NCI-H526 treated with DMSO at 0.1 percent for 48 hours (cell line): Measurements from ENCODE around the gene ANKDD1A.

ENCODE experiments used
- DNase-seq: peaks from one replicate; lab custom pipeline; 2025; lab: John Stamatoyannopoulos, UW

The ANKDD1A gene

DNA sequence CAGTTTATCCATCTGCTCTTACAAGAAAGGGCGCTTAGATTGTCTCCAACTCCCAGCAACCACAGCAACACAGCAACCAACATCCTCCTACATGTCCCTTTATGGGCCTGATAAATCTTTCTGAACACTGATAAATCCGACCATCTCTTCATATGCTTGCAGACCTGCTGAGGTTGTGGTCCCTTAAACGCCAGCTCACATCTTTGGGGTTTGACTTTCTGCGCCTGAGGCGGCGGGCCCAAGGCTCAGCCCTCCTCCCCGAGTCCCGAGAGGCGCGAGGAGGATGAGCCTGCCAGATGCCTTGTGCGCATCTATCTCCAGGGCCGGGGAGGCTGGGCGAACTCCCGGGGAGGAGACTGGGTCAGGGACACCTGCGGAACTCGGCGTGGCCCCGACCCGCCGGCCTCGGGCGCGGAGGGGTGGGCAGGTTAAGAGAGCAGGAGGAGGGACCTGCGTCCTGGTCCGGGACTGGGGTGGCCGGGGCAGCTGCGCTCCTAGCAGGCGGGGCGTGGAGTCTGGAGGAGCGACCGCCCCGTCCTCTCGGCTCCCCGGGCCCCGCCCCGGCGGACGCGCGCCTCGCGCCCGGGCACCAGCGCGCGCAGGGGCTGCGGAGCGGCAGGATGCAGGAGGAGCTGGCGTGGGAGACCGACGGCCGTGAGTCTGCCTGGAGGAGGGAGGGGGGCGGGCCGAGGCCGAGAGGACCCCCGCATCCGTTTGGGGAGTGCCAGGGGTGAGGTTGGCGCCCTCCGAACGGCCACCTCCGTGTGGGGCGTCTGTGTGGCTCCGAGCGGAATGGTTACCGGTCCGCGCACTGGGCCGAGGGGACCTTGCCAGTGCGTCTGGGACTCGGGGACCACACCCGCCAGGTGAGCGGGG lies at the start of gene ANKDD1A:
Gene ANKDD1A (plus strand): TSS at position 592 of the 876 bp plus-strand sequence. CDS start 29 bp downstream, at position 621.
- DNase-seq: peak; percentile 53

DNA sequence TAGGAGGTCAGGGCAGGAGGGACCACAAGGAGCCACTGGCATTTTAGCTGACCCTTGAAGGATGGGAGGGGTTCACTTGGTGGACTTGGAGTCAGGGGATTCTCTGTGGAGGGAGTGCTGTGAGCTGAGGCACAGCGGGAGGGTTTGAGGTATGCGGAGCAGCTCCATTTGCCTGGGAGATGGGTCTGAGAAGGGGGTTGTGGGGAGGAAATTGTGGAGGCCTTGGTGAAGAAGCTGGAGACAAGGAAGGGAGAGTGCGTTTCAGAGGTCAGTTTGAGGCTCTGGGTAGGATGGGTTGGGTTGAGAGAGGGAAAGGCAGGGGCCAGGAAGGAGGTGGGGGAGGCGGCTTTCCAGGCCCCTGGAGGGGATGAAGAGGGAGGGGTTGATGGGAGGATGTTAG lies 49.7 kb upstream of the ANKDD1A start:
- no peak for DNase-seq

DNA sequence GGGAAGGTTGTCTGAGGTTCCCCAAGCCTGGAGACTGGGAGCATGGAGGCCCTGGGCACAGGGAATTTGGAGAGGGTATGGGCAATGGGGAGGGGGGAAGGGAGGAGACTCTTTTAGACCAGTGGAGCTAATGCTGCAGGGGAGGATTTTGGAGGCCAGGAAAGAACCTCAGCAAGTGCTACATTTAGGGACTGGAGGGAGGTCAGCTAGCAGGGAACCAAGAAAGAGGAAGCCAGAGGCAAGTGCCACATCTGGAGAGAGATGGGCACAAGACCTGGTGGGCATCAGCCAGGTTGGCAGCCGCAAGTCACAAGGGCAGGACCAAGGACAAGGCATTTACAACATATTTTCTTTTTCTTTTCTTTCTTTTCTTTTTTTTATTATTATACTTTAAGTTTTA lies 49.3 kb upstream of the ANKDD1A start:
- DNase-seq: no peak

DNA sequence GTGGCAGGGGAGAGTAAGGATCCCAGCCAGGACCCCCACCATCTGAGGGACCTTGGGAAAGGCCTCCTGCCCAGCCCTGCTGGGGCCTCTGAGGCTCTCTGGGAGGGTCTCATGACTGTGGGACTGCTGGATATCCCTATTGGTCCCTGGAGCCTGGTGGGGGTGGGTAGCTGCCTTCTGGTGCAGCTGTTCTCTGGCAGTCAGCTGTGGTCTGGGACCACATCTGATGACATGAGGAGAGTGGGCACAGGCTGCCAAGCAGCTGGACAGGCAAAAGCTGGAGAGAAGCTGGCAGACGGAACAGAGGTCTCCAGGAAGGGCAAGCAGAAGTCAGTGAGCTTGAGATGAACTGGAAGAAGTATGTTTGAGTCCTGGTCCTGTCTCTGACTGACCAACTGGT lies 47.6 kb upstream of the ANKDD1A start:
- no peak for DNase-seq

DNA sequence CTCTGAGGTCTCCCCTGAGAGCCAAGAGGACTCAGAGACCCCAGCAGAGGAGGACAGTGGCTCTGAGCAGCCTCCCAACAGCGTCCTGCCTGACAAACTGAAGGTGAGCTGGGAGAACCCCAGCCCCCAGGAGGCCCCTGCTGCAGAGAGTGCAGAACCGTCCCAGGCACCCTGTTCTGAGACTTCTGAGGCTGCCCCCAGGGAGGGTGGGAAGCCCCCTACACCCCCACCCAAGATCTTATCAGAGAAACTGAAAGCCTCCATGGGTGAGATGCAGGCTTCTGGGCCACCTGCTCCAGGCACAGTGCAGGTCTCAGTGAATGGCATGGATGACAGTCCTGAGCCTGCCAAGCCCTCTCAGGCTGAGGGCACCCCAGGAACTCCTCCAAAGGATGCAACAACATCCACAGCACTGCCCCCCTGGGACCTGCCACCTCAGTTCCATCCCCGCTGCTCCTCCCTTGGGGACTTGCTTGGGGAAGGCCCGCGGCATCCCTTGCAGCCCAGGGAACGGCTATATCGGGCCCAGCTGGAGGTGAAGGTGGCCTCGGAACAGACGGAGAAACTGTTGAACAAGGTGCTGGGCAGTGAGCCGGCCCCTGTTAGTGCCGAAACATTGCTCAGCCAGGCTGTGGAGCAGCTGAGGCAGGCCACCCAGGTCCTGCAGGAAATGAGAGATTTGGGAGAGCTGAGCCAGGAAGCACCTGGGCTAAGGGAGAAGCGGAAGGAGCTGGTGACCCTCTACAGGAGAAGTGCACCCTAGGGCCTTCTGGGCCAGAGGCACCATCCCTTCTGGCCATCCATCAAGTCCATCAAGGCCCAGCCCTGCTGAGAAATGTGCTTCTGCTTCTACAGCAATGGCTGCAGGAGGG lies 46.3 kb upstream of the ANKDD1A start:
- DNase-seq: no peak

DNA sequence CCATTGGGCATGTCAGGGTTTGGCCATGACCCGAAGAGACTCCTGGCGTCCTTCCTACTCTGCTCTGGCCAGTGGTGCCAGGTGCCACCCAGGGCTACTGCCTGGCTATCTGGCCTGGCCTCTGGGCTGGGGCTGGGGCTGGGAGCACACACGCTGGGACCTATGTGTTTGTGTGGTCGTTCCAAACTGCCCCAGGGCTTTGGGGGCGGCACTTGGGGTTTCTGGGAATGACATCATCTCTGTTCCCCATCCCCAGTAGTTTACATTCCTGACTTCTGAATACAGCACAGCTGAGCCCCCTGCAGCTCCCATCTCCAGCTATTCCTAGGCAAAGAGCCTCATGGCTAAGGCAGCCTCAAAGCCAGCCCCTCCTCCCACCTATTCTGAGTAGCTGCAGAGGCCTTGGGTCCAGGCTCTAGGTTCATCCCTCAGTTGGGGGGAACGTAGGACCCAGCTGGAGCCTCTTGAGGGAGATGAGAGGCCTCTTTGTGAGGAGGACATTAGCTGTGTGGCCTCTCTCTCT lies 45.6 kb upstream of the ANKDD1A start:
- DNase-seq: no peak

DNA sequence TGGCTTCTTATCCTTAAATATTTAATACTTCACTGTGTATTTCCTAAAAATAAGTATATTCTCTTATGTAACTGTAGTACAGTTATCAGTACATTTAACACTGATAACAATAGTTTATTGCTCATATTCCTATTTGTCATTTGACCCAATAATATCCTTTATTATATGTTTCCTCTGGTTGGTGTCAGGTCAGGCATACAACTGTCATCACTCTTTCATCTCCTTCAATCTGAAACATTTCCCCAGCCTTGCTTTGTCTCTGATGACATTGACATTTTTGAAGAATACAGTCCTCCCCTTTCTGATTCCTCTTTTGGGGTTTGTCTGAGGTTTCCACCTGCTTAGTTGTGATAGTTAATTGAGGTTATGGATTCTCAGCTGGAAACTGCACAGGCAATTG lies 42.2 kb upstream of the ANKDD1A start:
- no peak for DNase-seq

DNA sequence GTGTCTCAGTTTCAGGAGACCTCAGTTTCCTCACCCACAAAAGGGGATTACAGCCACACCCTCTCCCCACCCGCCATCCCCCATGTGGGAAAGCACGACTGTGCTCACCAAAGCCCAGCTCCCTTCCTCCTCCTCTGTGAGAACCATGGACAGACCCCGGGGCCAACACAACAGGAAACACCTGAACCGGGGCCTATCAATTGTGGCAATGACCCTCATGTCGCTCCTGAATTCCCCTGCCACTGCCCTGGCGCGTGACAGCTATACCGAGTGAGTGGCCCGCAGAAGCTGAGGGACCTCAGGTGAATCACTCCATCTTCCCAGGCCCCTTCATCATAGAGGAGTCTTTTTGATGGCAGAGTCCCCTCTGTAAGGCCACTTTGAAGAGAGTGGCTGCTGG lies 41.3 kb upstream of the ANKDD1A start:
- DNase-seq: no peak

DNA sequence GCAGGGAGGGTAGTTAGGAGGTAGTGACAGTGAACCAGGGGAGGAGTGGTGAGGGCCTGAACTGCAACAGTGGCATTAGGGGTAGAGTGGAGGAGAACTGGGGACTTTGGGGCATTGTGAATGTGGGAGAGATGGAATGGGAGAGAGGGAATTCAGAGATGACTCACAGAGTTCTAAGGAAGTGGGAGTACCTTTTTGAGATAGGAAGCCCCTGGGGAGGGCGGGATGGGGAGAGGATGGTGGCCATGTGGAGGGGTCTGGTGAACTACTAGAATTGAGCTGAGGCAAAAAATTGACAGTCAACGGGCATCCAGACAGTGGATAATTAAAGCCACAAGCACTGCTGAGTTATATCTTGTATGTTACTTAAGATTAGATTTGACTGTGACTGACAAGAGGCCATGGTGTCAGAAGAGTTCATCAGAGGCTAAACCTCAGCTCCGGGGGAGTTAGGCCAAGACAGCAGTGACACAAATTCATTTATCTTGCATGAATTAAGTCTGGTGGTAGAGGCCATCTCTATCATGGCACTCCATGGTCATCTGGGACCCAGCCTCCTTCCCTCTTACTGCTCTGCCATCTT lies 36.0 kb upstream of the ANKDD1A start:
- no peak for DNase-seq

DNA sequence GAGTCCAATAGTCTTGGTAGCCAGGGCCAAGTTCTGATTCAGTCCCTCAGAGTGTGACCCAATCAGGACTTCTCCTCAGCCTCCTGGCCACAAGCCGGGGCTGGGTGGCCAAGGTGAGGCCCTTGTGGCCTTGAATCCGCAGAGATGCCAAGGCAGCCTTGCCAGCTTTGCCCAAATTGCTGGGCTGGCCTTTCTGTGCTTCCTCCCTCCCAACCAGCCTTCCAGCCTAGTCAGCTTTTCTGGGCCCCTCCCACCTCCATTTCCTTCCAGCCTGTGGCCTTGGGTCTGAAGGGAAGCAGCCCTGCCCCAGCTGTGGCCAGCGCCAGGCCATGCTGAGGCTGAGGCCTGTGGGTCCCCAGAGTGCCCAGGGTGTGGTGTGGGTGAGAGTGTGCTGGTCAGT lies 34.3 kb upstream of the ANKDD1A start:
- no peak for DNase-seq

DNA sequence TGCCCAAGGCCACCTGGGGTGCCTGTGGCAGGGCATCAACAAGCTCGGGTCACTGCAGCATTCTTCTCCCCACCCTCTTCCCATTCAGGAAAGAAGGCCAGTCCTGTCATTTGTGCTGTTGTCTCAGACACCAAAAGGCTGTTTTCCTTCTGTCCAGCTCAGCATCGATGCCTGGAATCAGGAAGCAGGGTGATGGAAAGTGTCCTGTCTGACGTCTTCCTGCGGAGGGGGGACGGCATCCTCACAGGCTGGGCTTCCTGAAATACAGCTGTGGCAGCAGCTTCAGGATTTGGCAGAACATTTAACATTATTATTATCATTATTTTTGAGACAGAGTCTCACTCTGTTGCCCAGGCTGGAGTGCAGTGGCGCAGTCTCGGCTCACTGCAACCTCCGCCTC lies 33.0 kb upstream of the ANKDD1A start:
- no peak for DNase-seq

DNA sequence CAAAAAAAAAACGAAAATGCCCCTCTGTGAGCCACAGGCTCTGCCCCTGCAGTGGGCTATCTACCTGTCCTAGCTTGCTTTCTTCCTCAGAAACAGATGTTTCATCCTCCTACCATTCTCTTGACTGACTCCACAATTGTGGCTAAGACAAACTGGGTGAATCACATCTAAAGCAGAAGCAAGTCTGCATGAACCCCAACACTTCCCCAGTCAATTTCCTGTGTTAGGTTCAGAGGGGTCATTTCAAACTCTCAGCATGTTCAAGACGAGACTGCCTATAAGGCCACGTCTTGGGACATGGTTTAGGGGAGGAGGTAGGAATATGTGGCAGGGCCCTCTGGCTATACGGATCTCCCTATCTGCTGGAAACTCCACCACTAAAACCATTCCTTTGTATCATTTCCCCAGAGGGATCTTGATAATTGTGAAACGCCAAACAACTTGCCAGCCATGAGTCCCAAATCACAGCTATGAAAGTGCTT lies 28.6 kb upstream of the ANKDD1A start:
- no peak for DNase-seq

DNA sequence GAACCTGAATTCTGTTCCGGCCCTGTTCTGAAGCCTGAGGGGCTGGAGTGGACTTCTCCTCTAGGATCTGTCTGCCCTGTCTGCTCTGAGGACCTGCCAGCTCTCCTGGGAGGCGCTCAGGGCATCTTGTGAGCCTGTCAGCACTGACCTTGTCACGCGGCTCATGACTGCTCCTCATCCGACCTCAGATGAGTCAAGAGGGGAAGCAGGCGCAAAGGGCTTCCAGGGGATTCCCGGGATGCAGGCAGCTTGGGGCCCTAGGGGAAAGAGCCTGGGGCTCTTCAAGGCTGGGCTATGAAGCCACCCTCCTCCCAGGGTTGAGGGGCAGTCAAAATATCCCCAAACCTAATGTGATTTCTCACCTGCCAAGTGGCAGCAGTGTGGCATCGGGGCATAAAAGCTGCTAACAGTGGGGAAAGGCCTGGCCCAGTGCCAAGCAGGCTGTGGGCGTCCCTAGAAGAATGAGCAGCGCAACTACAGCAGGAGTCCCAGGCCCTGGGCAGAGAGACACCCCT lies 27.6 kb upstream of the ANKDD1A start:
- DNase-seq: no peak

DNA sequence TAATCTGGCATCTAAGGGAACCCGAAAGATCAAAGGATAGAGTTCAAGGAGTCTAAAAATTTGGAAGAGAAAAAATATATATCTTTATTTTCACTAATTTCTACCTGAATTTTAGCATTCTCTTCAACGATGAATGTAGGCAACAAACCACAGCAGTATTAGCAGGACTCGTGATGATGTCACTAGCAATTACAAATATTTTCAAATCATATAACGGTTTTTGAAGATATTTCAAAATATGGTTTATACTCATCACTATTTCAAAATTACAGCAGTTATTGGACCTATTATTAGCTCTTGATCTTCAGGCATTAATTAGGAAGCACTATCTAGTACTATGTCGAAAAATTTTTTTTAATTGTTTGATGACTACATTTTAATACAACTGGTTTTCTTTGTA lies 27.0 kb upstream of the ANKDD1A start:
- DNase-seq: no peak

DNA sequence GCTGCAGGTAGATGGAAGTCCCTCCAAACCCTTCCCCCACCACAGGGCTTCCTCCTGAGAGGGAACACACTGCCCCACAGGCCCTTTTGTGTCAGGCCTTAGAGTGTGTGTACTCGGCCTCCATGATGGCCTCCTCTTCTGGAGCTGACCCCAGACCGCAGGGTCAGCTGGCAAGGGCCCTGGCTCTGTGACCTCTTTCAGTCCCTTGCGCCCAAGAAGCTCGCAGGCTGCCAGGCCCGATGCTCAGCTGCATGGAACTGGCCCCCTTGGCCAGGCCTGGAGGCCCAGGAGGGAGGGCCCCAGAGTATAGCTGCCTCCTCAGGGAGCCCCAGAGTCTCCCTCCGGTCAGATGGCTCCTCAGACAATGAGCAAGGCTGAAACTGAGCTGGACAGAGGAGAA lies 23.4 kb upstream of the ANKDD1A start:
- no peak for DNase-seq

DNA sequence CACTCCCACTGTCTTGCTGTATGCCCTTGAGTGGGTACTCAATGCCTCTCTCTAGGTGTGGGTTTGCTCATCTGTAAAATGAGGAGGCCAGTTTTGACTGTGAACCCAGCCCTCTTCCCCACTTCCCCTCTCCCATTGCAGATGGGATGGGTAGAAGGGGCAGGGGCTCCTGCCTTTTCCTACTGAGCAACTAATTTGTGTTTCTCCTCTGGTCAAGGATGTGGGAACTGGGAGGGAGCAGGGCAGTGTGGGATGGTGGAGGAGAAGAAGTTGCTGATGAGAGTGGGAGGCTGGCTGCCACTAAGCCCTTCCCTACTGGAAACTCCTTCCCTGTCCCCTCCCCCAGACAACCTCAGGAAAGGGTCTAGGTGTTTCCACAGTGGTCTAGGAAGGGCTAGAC lies 20.1 kb upstream of the ANKDD1A start:
- DNase-seq: no peak

DNA sequence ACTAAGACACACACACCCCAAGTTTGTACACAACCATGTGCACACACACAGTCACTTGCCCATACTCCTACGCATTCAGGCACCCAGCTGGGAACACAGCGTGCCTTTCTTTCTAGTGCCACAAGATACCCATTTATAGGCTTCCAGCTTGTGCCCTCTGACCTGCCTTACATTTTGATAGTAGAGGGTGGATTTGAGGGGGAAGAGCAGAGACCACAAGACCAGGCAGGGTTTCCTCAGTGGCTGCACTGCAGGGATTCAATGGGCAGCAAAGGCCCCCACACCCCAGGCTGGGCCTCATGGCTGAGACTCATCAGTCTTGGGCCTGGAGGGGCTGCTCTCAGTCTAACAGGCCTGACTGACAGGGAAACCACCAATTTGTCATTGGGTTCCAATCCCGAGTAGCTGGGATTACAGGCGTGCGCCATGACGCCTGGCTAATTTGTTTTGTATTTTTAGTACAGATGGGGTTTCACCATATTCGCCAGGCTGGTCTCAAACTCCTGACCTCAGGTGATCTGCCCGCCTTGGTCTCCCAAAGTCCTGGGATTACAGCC lies 18.8 kb upstream of the ANKDD1A start:
- DNase-seq: no peak

DNA sequence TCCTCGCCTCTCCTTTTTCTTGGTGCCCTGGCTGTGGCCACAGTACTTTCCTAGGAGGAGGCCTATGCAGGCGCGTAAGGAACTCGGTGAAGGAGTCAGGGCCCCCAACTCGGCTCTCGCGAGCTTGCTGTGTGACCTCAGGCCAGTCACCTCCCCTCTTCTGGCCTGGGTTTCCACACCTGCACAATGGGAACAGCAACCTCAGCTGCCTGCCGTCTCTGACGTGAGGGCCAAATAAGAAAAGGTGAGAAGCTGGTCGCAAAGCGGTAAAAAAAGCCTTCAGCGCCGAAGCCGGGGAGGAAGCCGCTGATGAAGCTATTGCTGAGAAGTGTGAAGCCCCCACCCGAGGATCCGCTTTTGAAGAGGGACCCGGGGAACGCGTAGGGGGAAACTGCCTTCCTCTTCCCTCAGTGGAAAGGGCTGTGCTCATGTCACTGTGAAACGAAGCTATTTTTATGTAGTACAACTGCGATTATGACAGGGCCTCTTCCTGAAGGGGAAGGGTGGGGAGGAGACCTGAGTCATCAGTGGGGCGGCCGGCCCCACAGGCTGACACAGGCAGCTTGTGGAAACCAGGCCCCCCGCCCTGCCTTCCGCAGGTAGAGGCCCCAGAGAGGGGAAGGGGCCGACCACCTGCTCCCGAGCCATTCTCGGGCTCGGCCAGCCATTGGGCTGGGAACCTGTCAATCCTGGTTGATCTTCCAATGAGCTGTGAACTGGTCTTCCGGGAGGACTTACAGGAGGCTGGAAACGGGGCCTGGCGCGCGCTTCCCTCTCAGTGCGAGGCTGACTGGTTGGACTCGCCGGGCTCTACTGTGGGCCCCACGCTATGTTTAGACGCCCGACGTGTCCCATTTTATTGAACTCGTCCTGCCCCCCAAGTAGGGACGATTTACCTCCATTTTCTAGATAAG lies 18.0 kb upstream of the ANKDD1A start:
- peak; percentile 35 for DNase-seq

DNA sequence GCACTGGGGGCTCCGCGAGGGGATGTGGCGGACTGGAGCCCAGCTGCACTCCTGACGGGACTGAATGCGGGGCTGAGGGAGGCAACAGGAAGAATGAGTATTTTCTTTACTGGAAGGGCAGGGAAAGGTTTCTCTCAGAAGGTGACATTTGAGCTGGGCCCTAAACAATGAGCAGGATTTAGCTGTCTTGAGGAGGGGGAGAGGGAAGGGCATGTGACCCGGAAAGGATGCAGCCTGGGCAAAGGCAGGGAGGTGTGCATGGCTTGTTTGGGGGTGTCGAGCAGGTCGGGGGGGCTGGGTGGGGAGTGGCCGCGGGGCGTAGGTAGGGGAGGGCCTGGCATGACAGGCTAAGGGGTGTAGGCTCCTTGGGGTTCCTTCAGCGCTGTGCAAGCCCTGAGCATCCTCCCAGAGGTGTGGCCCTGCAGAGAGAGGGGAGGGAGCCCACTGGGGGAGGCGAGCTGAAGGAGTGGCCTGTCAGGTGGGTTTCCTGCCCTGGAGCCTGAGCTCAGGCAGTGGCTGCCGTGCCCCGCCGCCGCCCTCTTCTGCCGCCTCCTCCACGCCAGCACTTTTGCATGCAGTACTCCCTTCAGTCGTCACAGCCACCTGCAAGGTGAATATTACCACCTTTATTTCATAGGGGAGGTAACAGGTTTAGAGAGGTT lies 17.2 kb upstream of the ANKDD1A start:
- no peak for DNase-seq
